Suppressor macrophage (primary cell): Measurements from ENCODE around the gene PTPN4.
A peak's percentile ranks its signal among the peaks of the same experiment; 100 is the strongest.

ENCODE experiments used
- DNase-seq, 4 experiments: peaks; one replicate each; pipeline ENCODE4 v3.0.0-alpha.2; 2020 to 2022
- total RNA-seq, 17 experiments: gene quantifications; one replicate each; lab custom pipeline; 2026; ENCODE audit warnings: mixed read lengths in 6 of 17, inconsistent platforms in 3 of 17; lab: John Stamatoyannopoulos, UW

PTPN4 gene, protein sequence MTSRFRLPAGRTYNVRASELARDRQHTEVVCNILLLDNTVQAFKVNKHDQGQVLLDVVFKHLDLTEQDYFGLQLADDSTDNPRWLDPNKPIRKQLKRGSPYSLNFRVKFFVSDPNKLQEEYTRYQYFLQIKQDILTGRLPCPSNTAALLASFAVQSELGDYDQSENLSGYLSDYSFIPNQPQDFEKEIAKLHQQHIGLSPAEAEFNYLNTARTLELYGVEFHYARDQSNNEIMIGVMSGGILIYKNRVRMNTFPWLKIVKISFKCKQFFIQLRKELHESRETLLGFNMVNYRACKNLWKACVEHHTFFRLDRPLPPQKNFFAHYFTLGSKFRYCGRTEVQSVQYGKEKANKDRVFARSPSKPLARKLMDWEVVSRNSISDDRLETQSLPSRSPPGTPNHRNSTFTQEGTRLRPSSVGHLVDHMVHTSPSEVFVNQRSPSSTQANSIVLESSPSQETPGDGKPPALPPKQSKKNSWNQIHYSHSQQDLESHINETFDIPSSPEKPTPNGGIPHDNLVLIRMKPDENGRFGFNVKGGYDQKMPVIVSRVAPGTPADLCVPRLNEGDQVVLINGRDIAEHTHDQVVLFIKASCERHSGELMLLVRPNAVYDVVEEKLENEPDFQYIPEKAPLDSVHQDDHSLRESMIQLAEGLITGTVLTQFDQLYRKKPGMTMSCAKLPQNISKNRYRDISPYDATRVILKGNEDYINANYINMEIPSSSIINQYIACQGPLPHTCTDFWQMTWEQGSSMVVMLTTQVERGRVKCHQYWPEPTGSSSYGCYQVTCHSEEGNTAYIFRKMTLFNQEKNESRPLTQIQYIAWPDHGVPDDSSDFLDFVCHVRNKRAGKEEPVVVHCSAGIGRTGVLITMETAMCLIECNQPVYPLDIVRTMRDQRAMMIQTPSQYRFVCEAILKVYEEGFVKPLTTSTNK
- 1.3 to 16.7 (median 10.6) reads per million in 17 experiments for total RNA-seq

- peak; percentile 95 to 98 (median 97) for DNase-seq
Observed at GRCh38 chr2:119759451-119760236, at the start of gene PTPN4. Gene PTPN4, plus strand, starts transcription at chr2:119759922. Its CDS starts 49,932 bp downstream, at chr2:119809854.

DNA sequence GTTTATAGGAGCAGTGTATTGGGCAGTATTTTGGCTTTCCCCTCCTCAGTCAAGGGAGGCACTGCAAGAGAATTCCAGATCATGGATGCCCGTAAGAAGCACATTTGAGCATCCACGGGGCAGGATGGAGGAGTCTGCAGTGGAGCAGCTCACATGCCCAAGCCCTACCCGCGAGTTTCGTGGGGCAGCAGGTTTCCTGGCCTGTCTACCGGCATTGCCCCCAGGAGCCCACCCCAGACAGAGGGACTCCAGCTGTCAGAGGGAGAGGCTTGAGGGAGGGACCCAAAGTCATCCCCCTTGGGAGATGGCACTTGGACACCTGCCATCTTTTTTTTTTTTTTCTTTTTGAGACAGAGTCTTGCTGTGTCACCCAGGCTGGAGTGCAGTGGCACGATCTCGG, 49.4 kb upstream of the PTPN4 start:
- DNase-seq = no peak

DNA sequence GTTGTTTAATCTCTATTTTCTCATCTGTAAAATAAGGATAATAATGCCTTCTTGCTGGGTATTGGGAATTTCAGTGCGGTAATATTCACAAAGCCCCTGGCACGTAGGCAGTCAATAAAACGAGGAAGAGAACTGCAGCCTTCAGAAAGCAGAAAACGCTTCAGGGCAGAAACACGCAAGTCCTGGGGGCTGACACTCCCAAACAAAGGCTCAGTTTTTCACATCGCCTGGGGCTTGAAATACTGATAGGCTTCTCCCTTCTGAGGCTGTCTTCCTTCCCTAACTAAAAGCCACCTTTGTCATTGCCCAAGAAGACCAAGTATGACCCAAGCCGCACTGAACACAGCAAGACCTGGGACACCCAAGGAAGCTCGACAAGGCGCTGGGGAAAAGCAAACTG, 48.4 kb upstream of the PTPN4 start:
- DNase-seq = no peak

DNA sequence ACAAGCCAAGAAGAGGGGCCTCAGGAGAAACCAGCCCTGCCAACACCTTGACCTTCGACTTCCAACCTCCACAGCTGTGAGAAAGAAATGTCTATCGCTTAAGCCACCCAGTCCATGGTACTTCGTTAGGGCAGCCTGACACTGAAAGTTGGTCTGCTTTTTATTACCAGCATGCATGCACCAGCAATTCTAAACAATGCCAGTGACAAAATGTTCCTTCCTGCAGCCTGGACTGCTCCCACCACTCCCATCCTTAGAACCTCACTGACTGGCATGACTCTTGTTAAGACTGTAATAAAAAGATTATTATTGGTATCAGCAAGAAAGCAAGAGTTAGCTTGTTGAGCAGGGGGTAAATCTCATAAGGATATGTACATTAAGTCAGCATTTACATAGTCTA, 47.2 kb upstream of the PTPN4 start:
- no peak for DNase-seq

DNA sequence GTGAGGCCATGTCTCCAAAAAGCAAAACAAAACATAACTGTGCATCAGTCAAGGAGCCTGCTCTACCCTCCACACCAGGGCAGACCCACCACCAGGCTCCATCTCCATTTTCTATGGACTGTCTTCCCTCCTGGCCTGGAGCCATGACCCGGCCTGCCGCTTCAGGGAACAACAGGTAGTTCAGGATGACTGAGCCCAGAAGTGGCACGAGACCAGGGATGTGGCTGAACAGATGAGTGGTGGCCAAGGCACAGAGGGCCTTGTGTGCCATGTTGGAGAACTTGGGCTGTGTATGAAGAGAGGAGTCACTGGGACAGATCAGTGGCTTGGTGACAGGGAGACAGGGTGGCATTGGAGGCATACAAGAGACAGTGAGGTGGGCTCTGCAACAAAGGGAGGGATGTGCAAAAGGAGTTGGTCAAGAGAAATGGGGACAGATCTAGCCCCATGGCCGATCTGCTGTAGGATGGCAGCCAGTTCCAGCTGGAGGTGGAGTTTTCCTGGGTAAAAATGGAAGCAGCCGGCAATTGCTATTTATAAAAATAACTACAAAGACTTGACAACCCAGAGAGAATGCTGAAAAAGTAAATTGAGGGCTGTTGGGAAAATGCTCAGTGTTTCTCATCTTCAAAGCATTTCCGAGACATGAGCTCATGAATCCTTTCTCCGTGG, 45.8 kb upstream of the PTPN4 start:
- DNase-seq = no peak

GRCh38 chr2:119715409-119716283, 44.1 kb upstream of the PTPN4 start:
- DNase-seq = no peak

DNA sequence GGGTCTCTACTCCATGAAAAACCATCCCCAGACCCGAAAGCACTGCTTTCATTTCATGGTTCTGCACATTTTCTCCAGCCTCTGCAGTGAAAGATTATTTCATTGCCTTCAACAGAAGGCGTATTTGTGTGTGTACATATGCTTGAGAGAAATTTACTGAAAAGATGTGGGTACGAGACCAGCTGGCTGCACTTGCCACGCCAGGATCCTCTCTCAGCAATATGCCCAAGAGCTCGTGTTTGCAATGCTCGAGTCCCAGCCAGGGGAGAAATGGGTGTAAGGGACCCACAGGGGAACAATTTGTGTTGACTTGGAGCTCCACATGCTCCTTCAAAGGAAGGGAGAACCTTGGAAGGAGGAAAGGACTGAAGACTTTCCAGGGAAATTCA, 43.4 kb upstream of the PTPN4 start:
- no peak for DNase-seq

GRCh38 chr2:119718501-119719260, 41.0 kb upstream of the PTPN4 start:
- DNase-seq = no peak

DNA sequence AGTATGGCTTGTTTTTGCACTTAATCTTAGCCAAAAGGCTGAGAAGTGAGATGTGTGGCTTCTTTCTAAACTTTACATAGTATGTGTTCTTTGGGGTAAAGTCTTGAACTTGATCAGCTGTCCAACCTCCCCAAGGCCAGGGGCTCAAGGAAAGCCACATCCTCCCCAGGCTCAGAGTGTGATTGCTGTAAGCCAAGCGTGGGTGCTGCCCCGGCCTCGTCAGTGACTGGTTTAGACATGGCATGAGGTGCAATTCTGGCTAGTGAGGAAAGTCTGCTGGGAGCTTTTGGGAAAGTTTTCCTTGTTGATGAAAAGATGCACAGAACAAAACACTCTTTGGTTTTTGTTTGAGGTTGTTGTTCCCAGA, 40.5 kb upstream of the PTPN4 start:
- DNase-seq = no peak

- DNase-seq = no peak
Observed at GRCh38 chr2:119721043-119721442, 38.7 kb upstream of the PTPN4 start.

- no peak for DNase-seq
Observed at GRCh38 chr2:119721462-119721861, 38.3 kb upstream of the PTPN4 start.

GRCh38 chr2:119721904-119722303, 37.8 kb upstream of the PTPN4 start:
- no peak for DNase-seq

GRCh38 chr2:119723186-119723585, 36.5 kb upstream of the PTPN4 start:
- DNase-seq = no peak

- DNase-seq = no peak
Observed at GRCh38 chr2:119723784-119724467, 35.8 kb upstream of the PTPN4 start.

DNA sequence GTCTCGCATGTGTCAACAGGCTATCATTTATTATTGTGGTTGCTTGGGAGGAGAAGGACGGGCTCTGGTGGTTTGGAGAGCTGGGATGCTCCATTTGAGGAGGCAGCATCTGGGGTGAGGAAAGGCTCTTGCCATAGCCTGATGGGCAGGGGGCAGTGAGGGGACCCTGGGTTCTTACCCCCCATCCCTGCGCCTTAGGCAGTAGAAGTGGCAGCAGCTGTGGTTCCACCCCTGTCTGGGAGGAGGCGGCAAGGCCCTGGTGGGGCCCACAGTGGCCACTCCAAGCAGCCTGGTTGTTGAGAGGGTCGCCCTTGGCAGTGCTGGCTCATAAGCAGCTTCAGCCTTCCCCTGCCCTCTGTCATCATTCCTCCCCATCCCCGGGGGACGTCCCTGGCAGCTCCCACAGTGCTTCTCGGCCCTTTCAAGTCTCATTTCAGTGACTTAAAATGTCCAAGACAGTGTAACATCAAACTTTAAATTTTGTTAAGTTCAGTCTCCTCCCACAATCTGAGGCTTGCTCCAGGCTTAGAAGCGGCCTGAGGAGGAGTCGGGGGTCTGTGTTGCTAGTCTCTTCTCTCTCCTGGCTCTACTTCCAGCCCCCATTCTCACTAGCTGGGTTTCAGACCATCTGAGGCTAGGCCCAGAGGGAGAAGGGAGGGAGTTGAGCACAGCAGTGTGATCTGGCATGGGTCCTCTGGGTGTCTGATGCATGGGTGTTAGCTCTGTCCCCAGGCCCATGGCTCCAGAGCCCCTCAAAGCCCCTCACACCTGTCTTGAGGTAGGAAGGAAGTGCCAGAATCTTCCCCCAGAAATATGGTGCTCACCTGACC, 34.9 kb upstream of the PTPN4 start:
- no peak for DNase-seq

DNA sequence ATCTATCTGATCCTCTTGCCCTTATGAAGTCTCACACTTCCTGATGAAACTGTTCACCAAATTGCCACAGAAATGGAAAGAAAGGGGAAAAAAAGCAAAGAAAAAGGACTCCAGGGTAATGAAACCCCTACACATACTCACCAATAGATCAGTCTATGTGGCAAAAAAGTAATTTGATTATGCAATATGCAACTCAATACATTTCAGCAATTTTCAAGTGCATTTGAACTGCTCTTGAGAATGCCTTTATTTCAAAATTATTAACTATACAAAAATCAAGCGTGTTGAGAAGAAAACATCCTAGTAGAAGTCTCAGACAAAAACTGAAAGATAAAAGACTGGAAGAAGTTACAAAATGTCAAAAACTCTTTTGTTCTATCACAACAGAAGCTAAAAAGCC, 32.2 kb upstream of the PTPN4 start:
- no peak for DNase-seq

- no peak for DNase-seq
Observed at GRCh38 chr2:119728421-119728820, 31.3 kb upstream of the PTPN4 start.

- DNase-seq = no peak
Observed at GRCh38 chr2:119730671-119731177, 29.0 kb upstream of the PTPN4 start.

- peak in 3 of 4 experiments; percentile 4 to 22 (median 20) for DNase-seq
Observed at GRCh38 chr2:119731983-119732382, 27.7 kb upstream of the PTPN4 start.
